ENCODE results near the gene VAV1. TPM values are rescaled to one million over a fixed set of nuclear protein-coding genes. Genes with fewer than 3 reads are reported as not detected.

Gene VAV1
- total RNA-seq, 1 experiment from 2014 or later: 3.0 TPM

GRCh38 chr19:6806488-6806887, 34.0 kb downstream of the VAV1 start:
- H3K36me3 ChIP-seq (ENCODE audit: low read depth, low read length): no peaks in the 10 kb centered on the region
- no peaks in the 10 kb centered on the region for H3K9me3 ChIP-seq (ENCODE audit: low read length)
- DNase-seq (peak; percentile 51), ATAC-seq (no peak)
- ChIA-PET POLR2A (ENCODE audit: unreplicated experiment) (no interaction called here), CTCF (no interaction called here)
- no peaks in the 10 kb centered on the region for H3K79me2 ChIP-seq (ENCODE audit: low read length)
- peak overlapping the region; percentile 18; the same call in 1 of the 2 replicates for H2AFZ ChIP-seq (ENCODE audit: low read length)
- H3K9me2 ChIP-seq (replicated peaks; ENCODE audit: low read length): no peaks in the 10 kb centered on the region
- BruUV-seq (replicated peaks): no TSS peak
- H3K4me2 ChIP-seq (ENCODE audit: low read length): no peak overlapping the region
- H3K27ac ChIP-seq (ENCODE audit: low read length): no peak overlapping the region
- H3K4me1 ChIP-seq (ENCODE audit: insufficient read depth, low read length): peaks cover 14% of the 10 kb centered on the region
- no peak overlapping the region for H3K4me3 ChIP-seq (ENCODE audit: low read length)
- no peaks in the 10 kb centered on the region for H4K20me1 ChIP-seq (ENCODE audit: low read length)
- 0 out of 2 replicates have a peak, but pooled peaks cover 6% of the 10 kb centered on the region for H3K27me3 ChIP-seq (ENCODE audit: low read length)
- no peak overlapping the region for H3K9ac ChIP-seq (ENCODE audit: low read length)
- intact Hi-C loops (cut with micrococcal nuclease): no loop called here
- TF ChIP-seq CTCF (conservative IDR thresholded peaks at IDR 0.05; ENCODE audit: low read depth, low read length) (no peak), EZH2 (IDR thresholded peaks at IDR 0.05; ENCODE audit: low read length, unreplicated experiment) (no peak), EZH2phosphoT487 (IDR thresholded peaks at IDR 0.05; ENCODE audit: borderline replicate concordance, low read length) (no peak)
- H3F3A ChIP-seq (ENCODE audit: low read length, unreplicated experiment): no peaks in the 10 kb centered on the region

GRCh38 chr19:6807291-6807690, 34.8 kb downstream of the VAV1 start:
- Histone ChIP-seq H3K9ac (ENCODE audit: low read length) (no peak overlapping the region), H3K79me2 (ENCODE audit: low read length) (no peaks in the 10 kb centered on the region), H3K4me1 (ENCODE audit: insufficient read depth, low read length) (peaks cover 8% of the 10 kb centered on the region), H2AFZ (ENCODE audit: low read length) (no peak overlapping the region), H3K9me3 (ENCODE audit: low read length) (no peaks in the 10 kb centered on the region), H3K4me3 (ENCODE audit: low read length) (no peak overlapping the region), H3K9me2 (replicated peaks; ENCODE audit: low read length) (no peaks in the 10 kb centered on the region), H3K27me3 (ENCODE audit: low read length) (0 out of 2 replicates have a peak, but pooled peaks cover 6% of the 10 kb centered on the region), H3K36me3 (ENCODE audit: low read depth, low read length) (no peaks in the 10 kb centered on the region), H3K27ac (ENCODE audit: low read length) (no peak overlapping the region), H3K4me2 (ENCODE audit: low read length) (no peak overlapping the region), H4K20me1 (ENCODE audit: low read length) (no peaks in the 10 kb centered on the region), H3F3A (ENCODE audit: low read length, unreplicated experiment) (no peaks in the 10 kb centered on the region)
- no TSS peak for BruUV-seq (replicated peaks)
- POLR2A ChIA-PET (ENCODE audit: unreplicated experiment): no interaction called here
- TF ChIP-seq CTCF (conservative IDR thresholded peaks at IDR 0.05; ENCODE audit: low read depth, low read length): no peak
- TF ChIP-seq EZH2 (IDR thresholded peaks at IDR 0.05; ENCODE audit: low read length, unreplicated experiment): no peak
- no peak for TF ChIP-seq EZH2phosphoT487 (IDR thresholded peaks at IDR 0.05; ENCODE audit: borderline replicate concordance, low read length)
- no peak for ATAC-seq
- CTCF ChIA-PET: no interaction called here
- DNase-seq: no peak
- intact Hi-C loops (cut with micrococcal nuclease): no loop called here

GRCh38 chr19:6808494-6808893, 36.0 kb downstream of the VAV1 start:
- Histone ChIP-seq H3K4me1 (ENCODE audit: insufficient read depth, low read length) (no peaks in the 10 kb centered on the region), H4K20me1 (ENCODE audit: low read length) (no peaks in the 10 kb centered on the region), H3K36me3 (ENCODE audit: low read depth, low read length) (no peaks in the 10 kb centered on the region), H3K9me2 (replicated peaks; ENCODE audit: low read length) (no peaks in the 10 kb centered on the region), H3K79me2 (ENCODE audit: low read length) (no peaks in the 10 kb centered on the region), H2AFZ (ENCODE audit: low read length) (no peak overlapping the region), H3F3A (ENCODE audit: low read length, unreplicated experiment) (no peaks in the 10 kb centered on the region), H3K27ac (ENCODE audit: low read length) (no peak overlapping the region), H3K27me3 (ENCODE audit: low read length) (0 out of 2 replicates have a peak, but pooled peaks cover 6% of the 10 kb centered on the region), H3K9me3 (ENCODE audit: low read length) (no peaks in the 10 kb centered on the region), H3K4me2 (ENCODE audit: low read length) (no peak overlapping the region), H3K4me3 (ENCODE audit: low read length) (no peak overlapping the region), H3K9ac (ENCODE audit: low read length) (no peak overlapping the region)
- ATAC-seq: no peak
- DNase-seq: no peak
- ChIA-PET POLR2A (ENCODE audit: unreplicated experiment) (no interaction called here), CTCF (no interaction called here)
- BruUV-seq (replicated peaks): no TSS peak
- intact Hi-C loops (cut with micrococcal nuclease): no loop called here
- no peak for TF ChIP-seq EZH2phosphoT487 (IDR thresholded peaks at IDR 0.05; ENCODE audit: borderline replicate concordance, low read length)
- no peak for TF ChIP-seq CTCF (conservative IDR thresholded peaks at IDR 0.05; ENCODE audit: low read depth, low read length)
- TF ChIP-seq EZH2 (IDR thresholded peaks at IDR 0.05; ENCODE audit: low read length, unreplicated experiment): no peak
